Measurements from ENCODE around the gene C7orf25.

The C7orf25 gene

DNA sequence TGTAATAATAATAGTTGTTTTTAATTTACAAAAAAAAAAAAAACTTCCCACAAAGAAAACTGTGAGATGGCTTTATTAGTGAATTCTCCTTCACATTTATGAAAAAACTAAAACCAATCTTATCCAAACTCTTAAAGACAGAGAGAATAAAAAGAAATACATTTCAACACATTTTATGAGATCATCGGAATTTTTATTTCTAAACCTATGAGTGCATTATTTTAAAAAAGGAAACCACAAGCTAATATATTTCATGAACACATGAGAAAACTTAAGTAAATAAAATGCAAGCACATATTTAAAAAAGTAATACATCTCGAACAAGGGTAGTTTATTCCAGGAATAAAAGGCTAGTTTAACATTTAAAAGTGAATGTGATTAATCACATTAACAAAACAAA, 31.5 kb downstream of the C7orf25 start:
- no peak overlapping the region for H3K27ac ChIP-seq (ENCODE audit: insufficient read depth, low read depth, low read length, poor library complexity, severe bottlenecking)
- H3K36me3 ChIP-seq (ENCODE audit: control insufficient read depth, insufficient read depth, low read length), result no peaks in the 10 kb centered on the region
- H3K9me3 ChIP-seq (ENCODE audit: control insufficient read depth, low read length), result no peaks in the 10 kb centered on the region
- 83% methylated on average over 1 of the region's 2 CpGs; no CpG with 5 or more reads in 1 of the 2 experiments for WGBS, 2 experiments
- no peak overlapping the region for H3K4me3 ChIP-seq (ENCODE audit: insufficient read depth, low read depth, low read length)
- no peaks in the 10 kb centered on the region for H3K4me1 ChIP-seq (ENCODE audit: control insufficient read depth, insufficient read depth, low read length)
- no peaks in the 10 kb centered on the region for H3K27me3 ChIP-seq (ENCODE audit: control insufficient read depth, insufficient read depth, low read length, poor library complexity, severe bottlenecking)

DNA sequence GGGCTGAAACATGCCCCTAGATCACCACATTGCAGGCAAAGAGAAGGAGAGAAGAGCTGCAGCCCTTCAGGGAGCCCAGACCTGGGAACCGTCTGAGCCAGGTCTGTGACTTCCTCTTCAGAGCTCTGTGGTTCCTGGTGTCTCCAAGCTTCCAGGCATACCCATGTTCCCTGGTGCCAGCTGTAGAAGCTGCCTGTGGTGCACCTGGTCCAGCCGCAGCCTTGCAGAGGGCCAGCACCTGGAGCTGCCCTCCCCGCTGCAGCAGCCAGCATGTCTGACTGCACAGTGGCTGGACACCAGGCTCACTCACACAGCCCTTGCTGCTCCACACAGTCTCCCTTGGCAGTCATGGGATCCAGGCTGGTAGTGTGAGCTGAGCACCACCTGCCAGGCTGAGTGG, 33.6 kb downstream of the C7orf25 start:
- Histone ChIP-seq H3K27me3 (ENCODE audit: control insufficient read depth, insufficient read depth, low read length, poor library complexity, severe bottlenecking) (no peaks in the 10 kb centered on the region), H3K36me3 (ENCODE audit: control insufficient read depth, insufficient read depth, low read length) (no peaks in the 10 kb centered on the region), H3K9me3 (ENCODE audit: control insufficient read depth, low read length) (no peaks in the 10 kb centered on the region), H3K4me1 (ENCODE audit: control insufficient read depth, insufficient read depth, low read length) (no peaks in the 10 kb centered on the region), H3K4me3 (ENCODE audit: insufficient read depth, low read depth, low read length) (no peak overlapping the region), H3K27ac (ENCODE audit: insufficient read depth, low read depth, low read length, poor library complexity, severe bottlenecking) (no peak overlapping the region)
- 94 to 95% methylated on average over 3 of the region's 3 CpGs for WGBS, 2 experiments

DNA sequence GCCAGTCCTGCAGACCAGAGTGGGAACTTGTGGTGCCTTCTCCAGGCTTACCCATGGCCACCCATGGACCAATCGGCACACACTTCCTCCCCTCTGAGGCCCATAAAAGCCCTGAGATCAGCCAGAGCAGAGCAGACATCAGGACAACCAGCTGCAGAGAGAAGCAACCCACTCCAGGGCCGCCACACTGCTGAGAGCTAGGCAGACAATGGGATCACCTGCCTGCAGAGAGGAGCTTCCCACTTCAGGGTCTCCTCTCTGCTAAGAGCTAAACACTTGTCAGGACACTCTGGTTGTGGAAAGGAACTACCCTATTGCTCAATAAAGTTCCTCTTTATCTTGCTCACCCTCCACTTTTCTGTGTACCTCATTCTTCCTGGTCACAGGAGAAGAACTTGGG, 34.0 kb downstream of the C7orf25 start:
- Histone ChIP-seq H3K9me3 (ENCODE audit: control insufficient read depth, low read length) (no peaks in the 10 kb centered on the region), H3K4me1 (ENCODE audit: control insufficient read depth, insufficient read depth, low read length) (no peaks in the 10 kb centered on the region), H3K27me3 (ENCODE audit: control insufficient read depth, insufficient read depth, low read length, poor library complexity, severe bottlenecking) (no peaks in the 10 kb centered on the region), H3K4me3 (ENCODE audit: insufficient read depth, low read depth, low read length) (no peak overlapping the region), H3K27ac (ENCODE audit: insufficient read depth, low read depth, low read length, poor library complexity, severe bottlenecking) (no peak overlapping the region), H3K36me3 (ENCODE audit: control insufficient read depth, insufficient read depth, low read length) (no peaks in the 10 kb centered on the region)
- WGBS, 2 experiments, result 86 to 87% methylated on average over 2 of the region's 2 CpGs

DNA sequence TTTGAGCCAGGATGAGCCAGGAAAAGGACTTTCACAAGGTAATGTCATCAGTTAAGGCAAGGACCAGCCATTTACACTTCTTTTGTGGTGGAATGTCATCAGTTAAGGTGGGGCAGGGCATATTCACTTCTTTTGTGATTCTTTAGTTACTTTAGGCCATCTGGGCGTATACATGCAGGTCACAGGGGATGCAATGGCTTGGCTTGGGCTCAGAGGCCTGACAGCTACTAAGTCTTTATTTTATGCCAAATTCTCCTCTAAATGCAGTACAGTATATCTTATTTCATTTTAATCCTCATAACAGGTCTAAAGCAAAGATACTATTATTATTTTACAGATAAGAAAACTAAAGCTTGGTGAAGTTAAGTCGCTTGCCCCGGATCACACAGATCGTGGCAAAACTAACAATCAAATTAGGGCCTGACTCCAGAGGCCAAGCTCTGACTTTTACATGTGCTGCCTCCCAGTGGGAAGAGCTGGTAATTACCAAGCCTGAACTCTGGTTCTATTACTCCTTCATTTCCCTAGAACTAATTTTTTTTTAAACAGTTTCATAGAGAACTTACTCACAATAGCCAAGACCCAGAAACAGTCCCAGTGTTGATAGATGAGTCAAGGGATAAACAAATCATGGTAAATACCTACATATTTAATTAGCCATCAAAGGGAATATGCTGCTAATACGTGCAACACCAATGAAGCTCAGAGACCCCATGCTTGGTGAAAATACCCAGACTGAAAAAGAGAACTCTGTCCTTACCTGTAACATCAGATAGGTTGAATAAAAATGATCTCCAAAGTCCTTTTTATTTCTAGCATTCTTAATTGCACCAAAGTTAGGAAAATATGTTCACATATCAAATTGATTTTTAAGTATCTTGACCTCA, 35.4 kb downstream of the C7orf25 start:
- Histone ChIP-seq H3K36me3 (ENCODE audit: control insufficient read depth, insufficient read depth, low read length) (no peaks in the 10 kb centered on the region), H3K4me3 (ENCODE audit: insufficient read depth, low read depth, low read length) (no peak overlapping the region), H3K27ac (ENCODE audit: insufficient read depth, low read depth, low read length, poor library complexity, severe bottlenecking) (no peak overlapping the region), H3K4me1 (ENCODE audit: control insufficient read depth, insufficient read depth, low read length) (no peaks in the 10 kb centered on the region), H3K9me3 (ENCODE audit: control insufficient read depth, low read length) (no peaks in the 10 kb centered on the region), H3K27me3 (ENCODE audit: control insufficient read depth, insufficient read depth, low read length, poor library complexity, severe bottlenecking) (no peaks in the 10 kb centered on the region)
- 64 to 68% methylated on average over 5 of the region's 5 CpGs for WGBS, 2 experiments

DNA sequence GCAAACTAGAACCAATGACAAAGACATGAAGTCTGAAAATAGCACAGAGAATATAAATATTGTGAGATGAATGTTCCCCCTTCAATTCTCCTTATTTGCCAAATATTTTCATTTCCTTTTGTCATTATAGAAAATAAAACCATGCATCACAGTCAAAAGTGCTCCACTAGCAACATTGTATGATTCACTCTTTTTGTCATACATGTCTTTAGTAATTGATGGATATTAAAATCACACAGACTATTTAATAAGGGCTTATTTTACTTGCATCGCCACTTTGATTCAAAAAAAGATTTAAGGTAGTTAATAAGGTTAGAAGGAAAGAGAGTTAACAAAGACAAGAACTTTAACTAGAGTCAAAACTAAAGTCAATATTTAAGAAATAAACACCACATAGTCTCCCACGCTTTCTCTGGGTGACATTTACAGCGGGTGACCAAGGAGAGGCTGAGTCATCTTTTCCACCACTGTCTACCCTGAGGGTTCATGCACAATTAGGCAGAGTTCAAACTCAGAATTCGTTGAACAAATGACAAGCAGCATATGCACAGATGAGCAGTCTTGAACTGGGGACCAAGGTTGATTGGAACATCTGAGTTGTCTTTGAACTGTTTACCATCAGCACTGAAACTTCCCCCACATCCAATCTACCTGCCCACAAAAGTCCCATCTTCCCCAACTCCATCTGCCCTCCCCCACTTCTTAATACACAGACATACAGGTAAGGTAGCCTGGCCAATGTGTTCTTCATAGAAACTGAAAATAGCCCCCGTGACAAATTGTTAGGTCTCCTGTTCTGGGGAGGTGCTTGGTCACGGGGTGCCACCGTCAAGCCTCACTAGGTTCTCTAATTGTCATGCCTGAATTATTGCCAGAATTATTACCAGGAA, 42.5 kb downstream of the C7orf25 start:
- Histone ChIP-seq H3K4me3 (ENCODE audit: insufficient read depth, low read depth, low read length) (no peak overlapping the region), H3K4me1 (ENCODE audit: control insufficient read depth, insufficient read depth, low read length) (no peaks in the 10 kb centered on the region), H3K27ac (ENCODE audit: insufficient read depth, low read depth, low read length, poor library complexity, severe bottlenecking) (no peak overlapping the region), H3K27me3 (ENCODE audit: control insufficient read depth, insufficient read depth, low read length, poor library complexity, severe bottlenecking) (no peaks in the 10 kb centered on the region), H3K36me3 (ENCODE audit: control insufficient read depth, insufficient read depth, low read length) (no peaks in the 10 kb centered on the region), H3K9me3 (ENCODE audit: control insufficient read depth, low read length) (no peaks in the 10 kb centered on the region)
- WGBS, 2 experiments, result 95% methylated on average over 6 of the region's 7 CpGs

DNA sequence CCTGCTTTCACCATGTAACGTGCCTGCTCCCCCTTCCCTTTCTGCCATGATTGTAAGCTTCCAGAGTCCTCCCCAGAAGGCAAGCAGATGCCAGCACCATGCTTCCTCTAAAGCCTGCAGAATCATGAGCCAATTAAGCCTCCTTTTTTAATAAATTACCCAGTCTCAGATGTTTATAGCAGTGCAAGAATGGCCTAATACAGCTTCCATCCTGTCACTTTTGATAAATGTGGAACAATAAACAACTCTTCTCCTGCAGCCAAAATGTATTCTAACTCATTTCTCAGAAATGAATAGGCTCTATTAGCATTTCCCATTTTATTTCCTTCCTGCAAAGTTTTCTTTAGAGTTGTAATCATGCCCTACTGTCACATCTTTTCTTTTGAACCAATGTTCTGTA, 43.4 kb downstream of the C7orf25 start:
- no peaks in the 10 kb centered on the region for H3K36me3 ChIP-seq (ENCODE audit: control insufficient read depth, insufficient read depth, low read length)
- H3K27me3 ChIP-seq (ENCODE audit: control insufficient read depth, insufficient read depth, low read length, poor library complexity, severe bottlenecking), result no peaks in the 10 kb centered on the region
- H3K27ac ChIP-seq (ENCODE audit: insufficient read depth, low read depth, low read length, poor library complexity, severe bottlenecking), result no peak overlapping the region
- 95 to 100% methylated on average over 1 of the region's 1 CpG for WGBS, 2 experiments
- H3K4me1 ChIP-seq (ENCODE audit: control insufficient read depth, insufficient read depth, low read length), result no peaks in the 10 kb centered on the region
- H3K9me3 ChIP-seq (ENCODE audit: control insufficient read depth, low read length), result no peaks in the 10 kb centered on the region
- no peak overlapping the region for H3K4me3 ChIP-seq (ENCODE audit: insufficient read depth, low read depth, low read length)

All from ectodermal cell (in vitro differentiated cells).